Right lobe of liver (tissue), 6 donors: ENCODE data around the gene SLC38A10. TPM values are rescaled to one million over a fixed set of nuclear protein-coding genes. Genes with fewer than 3 reads are reported as not detected.

Source experiments
- ATAC-seq, 4 donors: fragments of 200-7000 bp; cut with Tn5 transposase; one replicate each; pipeline ENCODE4 v1.9.1; 2020; ENCODE audit warnings: mild to moderate bottlenecking in 4 of 4, moderate library complexity in 4 of 4
- DNase-seq, 3 donors: peaks; one replicate each; pipeline ENCODE4 v3.0.0-alpha.2; 2020
- H3K27ac ChIP-seq, 3 donors: fragments of 200-600 bp; one replicate each; pipeline ENCODE4 v1.8.0; 2022
- H3K27me3 ChIP-seq, 2 donors: fragments of 200-600 bp; one replicate each; pipeline ENCODE4 v1.8.0; 2022
- H3K36me3 ChIP-seq, 4 donors: fragments of 200-600 bp; sonication (generic) in 1 of 4; one replicate each; pipeline versions ENCODE4 v1.5.1 to v1.8.0; 2017 to 2022; ENCODE audit warnings: control low read depth in 1 of 4
- H3K4me1 ChIP-seq, 4 donors: fragments of 200-600 bp; sonication (generic) in 1 of 4; one replicate each; pipeline versions ENCODE4 v1.5.1 to v1.8.0; 2017 to 2022; ENCODE audit warnings: control low read depth in 1 of 4
- H3K4me3 ChIP-seq, 3 donors: fragments of 200-600 bp; one replicate each; pipeline ENCODE4 v1.8.0; 2022
- H3K9me3 ChIP-seq, 4 donors: fragments of 200-600 bp; sonication (generic) in 1 of 4; one replicate each; pipeline versions ENCODE4 v1.5.1 to v1.8.0; 2017 to 2022; ENCODE audit warnings: control low read depth in 1 of 4
- POLR2A ChIP-seq: fragments of 450-650 bp; IDR thresholded peaks from one replicate; pipeline ENCODE4 v1.6.1; 2017; ENCODE audit warnings: antibody characterized with exemption, mild to moderate bottlenecking
- WGBS: methylation state at CpG from one replicate; pipeline ENCODE4 v1.1.6; 2018; ENCODE audit warnings: low coverage, low lambda C conversion rate; ENCODE audit not compliant: insufficient coverage; ENCODE audit errors: missing lambda C conversion rate; 5-methylcytosine and 5-hydroxymethylcytosine counted together
- intact Hi-C, 2 donors: fragments of 100-400 bp; cut with DNase I; formaldehyde crosslinking; loops; one replicate each; pipeline versions ENCODE4 v1.11.2 to v1.14.1; 2022
- total RNA-seq, 6 experiments: library from RNA; depleted of rRNA in 2 of 6; stranded (reverse); fragments of >200 nt in 2 of 6; fragmentation: NEBNext Ultra II Directional in 3 of 6; extraction: Animal tissue kit (Norgen Biotek cat#: 25700) in 3 of 6; gene quantifications; one replicate each; pipeline versions ENCODE4 v1.1.0 to v1.2.4, GENCODE V29; 2016 to 2023
- TF ChIP-seq, protein P1 (sequence below), 4 donors: fragments of 200-600 bp in 3 of 4; fragments of 450-650 bp in 1 of 4; IDR thresholded peaks; one replicate each; pipeline versions ENCODE4 v1.5.1 to v1.8.0; 2016 to 2022; ENCODE audit warnings: antibody characterized with exemption in 4 of 4, mild to moderate bottlenecking in 2 of 4
- donor health status: DM: no; HTN: yes; CAD: no.
- donor health status: DM: no; HTN: no; CAD: no.
- donor health status: DM: no; HTN: no; CAD: no.
- donor health status: DM: no; HTN: yes; CAD: no.
- donor health status: DM: no; HTN: yes; CAD: no.

The SLC38A10 gene
- total RNA-seq, 6 experiments from 2014 or later: 60.9 to 104 (median 86.1) TPM

DNA sequence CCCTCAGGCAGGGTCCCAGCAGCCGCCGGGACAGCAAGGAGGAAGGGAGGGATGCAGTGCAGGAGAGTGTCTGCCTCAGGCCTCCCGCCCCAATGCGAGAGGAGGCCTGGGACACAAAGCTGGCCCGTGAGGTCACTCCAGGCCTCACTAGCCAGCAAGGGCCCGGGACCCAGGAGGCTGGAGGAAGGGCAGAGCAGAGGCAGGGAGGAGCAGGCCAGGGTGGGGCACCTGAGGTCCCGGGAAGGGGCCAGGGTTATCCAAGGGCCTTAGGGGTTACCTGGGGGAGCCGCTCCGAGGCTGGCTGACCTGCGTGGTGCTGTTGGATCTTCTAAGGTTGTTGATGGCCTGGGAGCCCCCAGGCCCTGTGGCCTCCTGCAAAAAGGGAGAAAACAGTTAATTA is 86.5 kb downstream of the SLC38A10 start:
- ATAC-seq (no peak), DNase-seq (no peak)
- WGBS: 90% methylated on average over 4 of the region's 10 CpGs
- H3K9me3 ChIP-seq: no peaks in the 10 kb centered on the region
- H3K27me3 ChIP-seq: no peaks in the 10 kb centered on the region
- H3K4me3 ChIP-seq: no peak overlapping the region
- no peaks in the 10 kb centered on the region for H3K4me1 ChIP-seq
- TF ChIP-seq POLR2A: no peak
- TF ChIP-seq, protein P1, sequence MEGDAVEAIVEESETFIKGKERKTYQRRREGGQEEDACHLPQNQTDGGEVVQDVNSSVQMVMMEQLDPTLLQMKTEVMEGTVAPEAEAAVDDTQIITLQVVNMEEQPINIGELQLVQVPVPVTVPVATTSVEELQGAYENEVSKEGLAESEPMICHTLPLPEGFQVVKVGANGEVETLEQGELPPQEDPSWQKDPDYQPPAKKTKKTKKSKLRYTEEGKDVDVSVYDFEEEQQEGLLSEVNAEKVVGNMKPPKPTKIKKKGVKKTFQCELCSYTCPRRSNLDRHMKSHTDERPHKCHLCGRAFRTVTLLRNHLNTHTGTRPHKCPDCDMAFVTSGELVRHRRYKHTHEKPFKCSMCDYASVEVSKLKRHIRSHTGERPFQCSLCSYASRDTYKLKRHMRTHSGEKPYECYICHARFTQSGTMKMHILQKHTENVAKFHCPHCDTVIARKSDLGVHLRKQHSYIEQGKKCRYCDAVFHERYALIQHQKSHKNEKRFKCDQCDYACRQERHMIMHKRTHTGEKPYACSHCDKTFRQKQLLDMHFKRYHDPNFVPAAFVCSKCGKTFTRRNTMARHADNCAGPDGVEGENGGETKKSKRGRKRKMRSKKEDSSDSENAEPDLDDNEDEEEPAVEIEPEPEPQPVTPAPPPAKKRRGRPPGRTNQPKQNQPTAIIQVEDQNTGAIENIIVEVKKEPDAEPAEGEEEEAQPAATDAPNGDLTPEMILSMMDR (IDR thresholded peaks at IDR 0.05): no peak
- H3K36me3 ChIP-seq: no peaks in the 10 kb centered on the region
- intact Hi-C loops: no loop called here
- no peak overlapping the region for H3K27ac ChIP-seq

DNA sequence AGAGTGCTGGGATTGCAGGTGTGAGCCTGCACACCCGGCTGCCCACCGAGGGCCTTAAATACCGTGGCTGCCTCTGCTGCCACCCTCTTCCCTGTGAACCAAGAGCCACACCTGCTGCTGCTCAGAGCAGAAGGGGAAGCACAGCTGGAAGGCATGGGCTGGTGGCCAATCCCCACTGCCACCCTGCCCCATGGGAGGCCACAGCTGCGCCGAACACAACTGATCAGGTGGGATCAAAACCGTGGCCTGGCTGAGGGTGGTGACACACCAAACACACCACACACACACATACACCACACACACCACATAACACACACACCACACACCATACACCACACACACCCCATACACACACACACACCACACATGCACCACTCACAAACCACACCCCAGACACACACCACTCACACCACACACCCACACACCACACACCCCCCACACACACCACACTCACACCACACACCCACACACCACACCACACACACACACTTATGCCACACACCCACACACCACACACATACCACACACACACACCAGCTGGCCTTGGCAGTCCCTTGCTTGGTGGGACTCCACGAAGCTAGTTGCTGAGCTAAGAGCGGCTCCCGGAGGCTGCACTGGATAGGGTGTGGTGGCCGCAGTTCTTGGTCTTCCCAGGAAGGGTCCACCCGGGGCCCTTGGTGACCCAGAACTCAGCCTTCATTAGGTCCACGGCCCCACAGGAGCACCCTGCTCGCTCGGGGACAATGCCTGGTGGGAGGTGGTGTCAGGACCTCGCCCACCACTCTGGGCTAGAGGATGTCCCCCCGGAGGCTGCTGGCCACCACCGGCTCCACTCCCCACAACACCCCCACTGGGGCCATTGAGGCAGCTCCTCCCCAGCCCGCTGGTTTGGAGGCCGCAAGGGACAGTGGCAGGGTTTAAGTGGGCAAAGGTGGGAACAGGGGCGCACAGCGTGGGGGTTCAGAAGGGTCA is 87.2 kb downstream of the SLC38A10 start:
- DNase-seq: no peak
- no peaks in the 10 kb centered on the region for H3K4me1 ChIP-seq
- no peaks in the 10 kb centered on the region for H3K9me3 ChIP-seq
- no CpG with 5 or more reads among the region's 21 CpGs for WGBS
- H3K27ac ChIP-seq: no peak overlapping the region
- H3K36me3 ChIP-seq: no peaks in the 10 kb centered on the region
- TF ChIP-seq, protein P1 (IDR thresholded peaks at IDR 0.05): no peak
- TF ChIP-seq POLR2A: no peak
- ATAC-seq: no peak
- intact Hi-C loops: no loop called here
- no peak overlapping the region for H3K4me3 ChIP-seq
- H3K27me3 ChIP-seq: no peaks in the 10 kb centered on the region

DNA sequence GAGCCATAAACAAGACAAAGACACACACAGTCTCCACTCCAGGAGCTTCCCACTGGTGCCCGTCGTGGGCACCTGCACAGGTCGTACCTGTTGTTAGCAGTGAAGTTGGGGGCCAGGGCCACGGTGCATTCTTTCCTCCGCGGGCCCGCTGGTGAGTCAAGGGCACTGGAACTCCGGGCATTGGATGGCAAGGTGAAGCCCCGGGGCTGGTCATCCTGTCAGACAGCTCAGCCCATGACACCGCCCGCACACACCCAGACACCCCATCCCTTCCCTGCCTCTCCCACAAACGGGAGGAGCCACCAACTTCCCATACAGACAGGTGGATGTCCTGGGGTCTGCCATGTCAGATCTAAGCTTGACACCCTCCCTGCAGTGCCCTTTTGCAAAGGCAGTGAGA is 88.5 kb downstream of the SLC38A10 start:
- Histone ChIP-seq H3K27ac (no peak overlapping the region), H3K4me1 (no peaks in the 10 kb centered on the region), H3K36me3 (no peaks in the 10 kb centered on the region), H3K27me3 (no peaks in the 10 kb centered on the region), H3K4me3 (no peak overlapping the region), H3K9me3 (no peaks in the 10 kb centered on the region)
- ATAC-seq (no peak), DNase-seq (no peak)
- WGBS: 94% methylated on average over 7 of the region's 12 CpGs
- TF ChIP-seq POLR2A: no peak
- TF ChIP-seq, protein P1 (IDR thresholded peaks at IDR 0.05): no peak
- intact Hi-C loops: no loop called here

DNA sequence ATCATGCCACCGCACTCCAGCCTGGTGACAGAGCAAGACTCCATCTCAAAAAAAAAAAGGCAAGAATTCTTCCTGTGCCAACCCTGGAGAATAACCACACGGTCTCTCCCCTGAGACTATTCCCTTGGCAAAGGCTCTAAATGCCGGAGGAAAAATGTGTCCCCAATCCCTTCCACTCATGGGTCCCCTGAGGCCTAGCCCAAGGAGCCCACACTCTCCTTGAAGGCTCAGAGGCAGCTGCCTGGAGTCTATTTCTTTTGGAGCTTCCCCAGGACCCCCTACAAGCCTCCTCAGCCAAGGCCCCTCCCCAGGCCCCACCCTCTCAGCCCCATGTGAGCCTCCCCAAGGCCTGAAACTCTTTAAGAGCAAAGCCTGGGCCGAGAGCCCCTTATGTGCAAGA is 88.9 kb downstream of the SLC38A10 start:
- Histone ChIP-seq H3K4me3 (no peak overlapping the region), H3K27ac (no peak overlapping the region), H3K4me1 (no peaks in the 10 kb centered on the region), H3K36me3 (no peaks in the 10 kb centered on the region), H3K9me3 (no peaks in the 10 kb centered on the region), H3K27me3 (no peaks in the 10 kb centered on the region)
- TF ChIP-seq, protein P1 (IDR thresholded peaks at IDR 0.05): no peak
- TF ChIP-seq POLR2A: no peak
- intact Hi-C loops: no loop called here
- no CpG with 5 or more reads among the region's 4 CpGs for whole genome bisulfite sequencing
- no peak for ATAC-seq
- no peak for DNase-seq
